Measurements from ENCODE around the gene EIF4A2. TPM values are rescaled to one million over a fixed set of nuclear protein-coding genes. Genes with fewer than 3 reads are reported as not detected.

Gene EIF4A2
- total RNA-seq, 1 experiment from 2014 or later: 574 TPM

GRCh38 chr3:186790261-186790981 lies 7.0 kb downstream of the EIF4A2 start (continued):
- TF ChIP-seq STAT6 (CRISPR knock-in tag; conservative IDR thresholded peaks at IDR 0.05; ENCODE audit: low read depth) (no peak), SP1 (CRISPR knock-in tag; conservative IDR thresholded peaks at IDR 0.05) (peak; percentile 34; the same call in 1 of the 2 replicates), CBFB (CRISPR knock-in tag; IDR thresholded peaks at IDR 0.05; ENCODE audit: low read depth) (no peak), ETV6 (CRISPR knock-in tag; IDR thresholded peaks at IDR 0.05) (no peak), PRRX2 (CRISPR knock-in tag; IDR thresholded peaks at IDR 0.05) (peak; percentile 99), ZNF317 (CRISPR knock-in tag; IDR thresholded peaks at IDR 0.05; ENCODE audit: borderline replicate concordance, low read depth) (0 out of 2 replicates have a peak, but pooled peaks have one; percentile 2), ELF4 (CRISPR knock-in tag; IDR thresholded peaks at IDR 0.05; ENCODE audit: low read depth) (no peak), ESRRA (CRISPR knock-in tag; IDR thresholded peaks at IDR 0.05; ENCODE audit: borderline replicate concordance) (peak; percentile 62; the same call in 1 of the 2 replicates), ZNF416 (CRISPR knock-in tag; IDR thresholded peaks at IDR 0.05) (peak; percentile 96), CREM (CRISPR knock-in tag; IDR thresholded peaks at IDR 0.05) (peak; percentile 60; the same call in 1 of the 2 replicates), ZSCAN18 (CRISPR knock-in tag; IDR thresholded peaks at IDR 0.05) (no peak), ZNF425 (CRISPR knock-in tag; conservative IDR thresholded peaks at IDR 0.05) (peak; percentile 99), TEAD1 (CRISPR knock-in tag; IDR thresholded peaks at IDR 0.05) (no peak), ZNF263 (CRISPR knock-in tag; IDR thresholded peaks at IDR 0.05; ENCODE audit: low read depth) (no peak), KAT7 (CRISPR knock-in tag; IDR thresholded peaks at IDR 0.05; ENCODE audit: borderline replicate concordance) (0 out of 2 replicates have a peak, but pooled peaks have one; percentile 51), HMGXB4 (CRISPR knock-in tag; IDR thresholded peaks at IDR 0.05) (no peak)
- TF ChIP-seq, protein P1, sequence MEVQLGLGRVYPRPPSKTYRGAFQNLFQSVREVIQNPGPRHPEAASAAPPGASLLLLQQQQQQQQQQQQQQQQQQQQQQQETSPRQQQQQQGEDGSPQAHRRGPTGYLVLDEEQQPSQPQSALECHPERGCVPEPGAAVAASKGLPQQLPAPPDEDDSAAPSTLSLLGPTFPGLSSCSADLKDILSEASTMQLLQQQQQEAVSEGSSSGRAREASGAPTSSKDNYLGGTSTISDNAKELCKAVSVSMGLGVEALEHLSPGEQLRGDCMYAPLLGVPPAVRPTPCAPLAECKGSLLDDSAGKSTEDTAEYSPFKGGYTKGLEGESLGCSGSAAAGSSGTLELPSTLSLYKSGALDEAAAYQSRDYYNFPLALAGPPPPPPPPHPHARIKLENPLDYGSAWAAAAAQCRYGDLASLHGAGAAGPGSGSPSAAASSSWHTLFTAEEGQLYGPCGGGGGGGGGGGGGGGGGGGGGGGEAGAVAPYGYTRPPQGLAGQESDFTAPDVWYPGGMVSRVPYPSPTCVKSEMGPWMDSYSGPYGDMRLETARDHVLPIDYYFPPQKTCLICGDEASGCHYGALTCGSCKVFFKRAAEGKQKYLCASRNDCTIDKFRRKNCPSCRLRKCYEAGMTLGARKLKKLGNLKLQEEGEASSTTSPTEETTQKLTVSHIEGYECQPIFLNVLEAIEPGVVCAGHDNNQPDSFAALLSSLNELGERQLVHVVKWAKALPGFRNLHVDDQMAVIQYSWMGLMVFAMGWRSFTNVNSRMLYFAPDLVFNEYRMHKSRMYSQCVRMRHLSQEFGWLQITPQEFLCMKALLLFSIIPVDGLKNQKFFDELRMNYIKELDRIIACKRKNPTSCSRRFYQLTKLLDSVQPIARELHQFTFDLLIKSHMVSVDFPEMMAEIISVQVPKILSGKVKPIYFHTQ (CRISPR knock-in tag; IDR thresholded peaks at IDR 0.05): peak; percentile 98
- TF ChIP-seq, protein P2, sequence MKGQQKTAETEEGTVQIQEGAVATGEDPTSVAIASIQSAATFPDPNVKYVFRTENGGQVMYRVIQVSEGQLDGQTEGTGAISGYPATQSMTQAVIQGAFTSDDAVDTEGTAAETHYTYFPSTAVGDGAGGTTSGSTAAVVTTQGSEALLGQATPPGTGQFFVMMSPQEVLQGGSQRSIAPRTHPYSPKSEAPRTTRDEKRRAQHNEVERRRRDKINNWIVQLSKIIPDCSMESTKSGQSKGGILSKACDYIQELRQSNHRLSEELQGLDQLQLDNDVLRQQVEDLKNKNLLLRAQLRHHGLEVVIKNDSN (CRISPR knock-in tag; IDR thresholded peaks at IDR 0.05): peak; percentile 49; the same call in 1 of the 2 replicates
- TF ChIP-seq, protein P3, sequence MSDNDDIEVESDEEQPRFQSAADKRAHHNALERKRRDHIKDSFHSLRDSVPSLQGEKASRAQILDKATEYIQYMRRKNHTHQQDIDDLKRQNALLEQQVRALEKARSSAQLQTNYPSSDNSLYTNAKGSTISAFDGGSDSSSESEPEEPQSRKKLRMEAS (CRISPR knock-in tag; IDR thresholded peaks at IDR 0.05): no peak
- TF ChIP-seq, protein P4, sequence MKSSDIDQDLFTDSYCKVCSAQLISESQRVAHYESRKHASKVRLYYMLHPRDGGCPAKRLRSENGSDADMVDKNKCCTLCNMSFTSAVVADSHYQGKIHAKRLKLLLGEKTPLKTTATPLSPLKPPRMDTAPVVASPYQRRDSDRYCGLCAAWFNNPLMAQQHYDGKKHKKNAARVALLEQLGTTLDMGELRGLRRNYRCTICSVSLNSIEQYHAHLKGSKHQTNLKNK (CRISPR knock-in tag; IDR thresholded peaks at IDR 0.05): peak; percentile 79; the same call in 1 of the 2 replicates
- TF ChIP-seq, protein P5, sequence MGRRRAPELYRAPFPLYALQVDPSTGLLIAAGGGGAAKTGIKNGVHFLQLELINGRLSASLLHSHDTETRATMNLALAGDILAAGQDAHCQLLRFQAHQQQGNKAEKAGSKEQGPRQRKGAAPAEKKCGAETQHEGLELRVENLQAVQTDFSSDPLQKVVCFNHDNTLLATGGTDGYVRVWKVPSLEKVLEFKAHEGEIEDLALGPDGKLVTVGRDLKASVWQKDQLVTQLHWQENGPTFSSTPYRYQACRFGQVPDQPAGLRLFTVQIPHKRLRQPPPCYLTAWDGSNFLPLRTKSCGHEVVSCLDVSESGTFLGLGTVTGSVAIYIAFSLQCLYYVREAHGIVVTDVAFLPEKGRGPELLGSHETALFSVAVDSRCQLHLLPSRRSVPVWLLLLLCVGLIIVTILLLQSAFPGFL (CRISPR knock-in tag; IDR thresholded peaks at IDR 0.05; ENCODE audit: borderline replicate concordance): 0 out of 2 replicates have a peak, but pooled peaks have one; percentile 22
